K562 (cell line): ENCODE data around the gene TRIM38. TPM values are rescaled to one million over a fixed set of nuclear protein-coding genes. Genes with fewer than 3 reads are reported as not detected.

ENCODE experiments used
- ARID1B ChIP-seq: fragments of 450-650 bp; IDR thresholded peaks from 2 replicates; pipeline ENCODE4 v1.6.1; 2016; ENCODE audit warnings: antibody characterized with exemption, mild to moderate bottlenecking, inconsistent platforms
- ATF7 ChIP-seq: fragments of 450-650 bp; IDR thresholded peaks from 2 replicates; pipeline ENCODE4 v1.7.1; 2014; ENCODE audit warnings: mild to moderate bottlenecking, moderate library complexity
- BRCA1 ChIP-seq, 2 experiments: fragments of 450-650 bp in 1 of 2; sonication (generic) in 1 of 2; formaldehyde crosslinking in 1 of 2; IDR thresholded peaks; 2 replicates each; pipeline versions ENCODE4 v1.5.0 to v1.6.1; 2017 to 2020; ENCODE audit warnings: mild to moderate bottlenecking in 1 of 2, missing genetic modification reagents in 1 of 2
- CEBPB ChIP-seq: fragments of 450-650 bp; IDR thresholded peaks from 2 replicates; pipeline ENCODE4 v1.6.1; 2016; ENCODE audit warnings: missing genetic modification characterization, missing compliant biosample characterization
- CEBPG ChIP-seq, 3 experiments: fragments of 200-800 bp in 1 of 3; sonication (Bioruptor generic) in 1 of 3; sonication (generic) in 1 of 3; formaldehyde crosslinking in 1 of 3; IDR thresholded peaks in 2 of 3; conservative IDR thresholded peaks in 1 of 3; 2 replicates each; pipeline versions ENCODE4 v1.6.1 to v1.8.0; 2016 to 2022; ENCODE audit warnings: missing compliant biosample characterization in 2 of 3, missing genetic modification characterization in 2 of 3, mild to moderate bottlenecking in 1 of 3, missing genetic modification reagents in 1 of 3
- CHAMP1 ChIP-seq: fragments of 450-650 bp; IDR thresholded peaks from 2 replicates; pipeline ENCODE4 v1.6.1; 2016; ENCODE audit warnings: mild to moderate bottlenecking
- CREM ChIP-seq: IDR thresholded peaks from 2 replicates; pipeline ENCODE4 v1.6.1; 2014; ENCODE audit warnings: antibody characterized with exemption, low read depth
- EP300 ChIP-seq: IDR thresholded peaks from 2 replicates; pipeline ENCODE4 v1.6.1; 2012; ENCODE audit warnings: low read length, improper control_type of control experiment
- HBP1 ChIP-seq: fragments of 450-650 bp; formaldehyde crosslinking; IDR thresholded peaks from 2 replicates; pipeline ENCODE4 v1.4.0; 2022; ENCODE audit warnings: missing genetic modification characterization
- HDAC3 ChIP-seq: fragments of 450-650 bp; IDR thresholded peaks from 2 replicates; pipeline ENCODE4 v1.6.1; 2018; ENCODE audit warnings: borderline replicate concordance, mild to moderate bottlenecking, moderate library complexity; ENCODE audit not compliant: partially characterized antibody
- HDAC8 ChIP-seq: fragments of 450-650 bp; IDR thresholded peaks from 2 replicates; pipeline ENCODE4 v1.6.1; 2016; ENCODE audit warnings: mild to moderate bottlenecking, missing genetic modification characterization, moderate library complexity, missing compliant biosample characterization
- MTA1 ChIP-seq: fragments of 450-650 bp; IDR thresholded peaks from 2 replicates; pipeline ENCODE4 v1.6.1; 2017; ENCODE audit warnings: borderline replicate concordance
- PHTF2 ChIP-seq: fragments of 250-450 bp; sonication (Bioruptor Pico); IDR thresholded peaks from 2 replicates; pipeline ENCODE4 v1.5.0; 2021; ENCODE audit warnings: mild to moderate bottlenecking
- TRIM24 ChIP-seq, 2 experiments: fragments of 450-650 bp; IDR thresholded peaks; 2 replicates each; pipeline ENCODE4 v1.6.1; 2016
- ZNF174 ChIP-seq: fragments of 250-450 bp; sonication (Bioruptor Pico); IDR thresholded peaks from 2 replicates; pipeline ENCODE4 v1.4.0; 2020; ENCODE audit warnings: mild to moderate bottlenecking
- ZNF224 ChIP-seq: sonication (generic); formaldehyde crosslinking; IDR thresholded peaks from 2 replicates; pipeline ENCODE4 v1.8.0; 2022; ENCODE audit warnings: mild to moderate bottlenecking, missing genetic modification reagents
- ZNF239 ChIP-seq: fragments of 250-450 bp; sonication (Bioruptor Pico); IDR thresholded peaks from 2 replicates; pipeline ENCODE4 v1.4.0; 2020; ENCODE audit warnings: mild to moderate bottlenecking
- ZNF592 ChIP-seq: fragments of 450-650 bp; IDR thresholded peaks from 2 replicates; pipeline ENCODE4 v1.6.1; 2017; ENCODE audit warnings: antibody characterized with exemption, mild to moderate bottlenecking
- ZNF830 ChIP-seq: fragments of 250-450 bp; sonication (Bioruptor Pico); IDR thresholded peaks from 2 replicates; pipeline ENCODE4 v1.5.0; 2021; ENCODE audit warnings: mild to moderate bottlenecking
- polyA plus RNA-seq, 8 experiments: library from polyadenylated mRNA; depleted of rRNA in 4 of 8; stranded (reverse) in 5 of 8; unstranded in 3 of 8; fragments of >200 nt; fragmentation: Nextera tagmentation in 2 of 8; fragmentation: Illumina TruSeq in 1 of 8; extraction: Ambion mirVana in 2 of 8; extraction: Trizol in 1 of 8; gene quantifications; 2 replicates each; pipeline versions ENCODE4 v1.2.1 to v1.2.3, GENCODE V29; 2011 to 2014; ENCODE audit warnings: inconsistent platforms in 1 of 8, missing spikeins in 1 of 8
- total RNA-seq, 7 experiments: library from RNA; depleted of rRNA in 6 of 7; stranded (reverse); fragments of >200 nt in 6 of 7; fragmentation: Illumina TruSeq in 2 of 7; extraction: Trizol in 2 of 7; gene quantifications; 2 replicates each; pipeline versions ENCODE4 v1.2.1 to v1.2.3, GENCODE V29; 2011 to 2021; ENCODE audit warnings: low replicate concordance in 1 of 7

Gene TRIM38
- total and polyA plus RNA-seq, 9 of the 15 experiments (the other 6 are each of a cell fraction or from before 2014, with no cell fraction given), result 1.7 to 6.7 (median 6.3) TPM

GRCh38 chr6:25963426-25964123 lies 973 bp downstream of the TRIM38 start (continued):
- TF ChIP-seq ZNF174 (CRISPR knock-in tag) (no peak), ZNF224 (CRISPR knock-in tag) (no peak), TRIM24 (IDR thresholded peaks at IDR 0.05) (no peak), MTA1 (0 out of 2 replicates have a peak, but pooled peaks have one; percentile 19), EP300 (peak; percentile 21; the same call in 1 of the 2 replicates), PHTF2 (CRISPR knock-in tag) (no peak), CEBPG (CRISPR knock-in tag; IDR thresholded peaks at IDR 0.05) (peak; percentile 68), CEBPG (tag; conservative IDR thresholded peaks at IDR 0.05 in 1 of 2, IDR thresholded peaks at IDR 0.05 in 1 of 2) (peak; percentile 74 to 92), ARID1B (peak; percentile 27; the same call in 1 of the 2 replicates), ZNF239 (CRISPR knock-in tag) (no peak), CHAMP1 (no peak), HBP1 (CRISPR knock-in tag) (no peak), HDAC8 (tag) (no peak), ZNF592 (no peak), CEBPB (tag) (peak; percentile 93), HDAC3 (no peak), CREM (no peak), BRCA1 (IDR thresholded peaks at IDR 0.05) (no peak), BRCA1 (CRISPR knock-in tag; IDR thresholded peaks at IDR 0.05) (no peak), ATF7 (no peak), ZNF830 (CRISPR knock-in tag) (no peak)
